MM.1S (cell line): ENCODE data around the gene GID4.

Experiments
- CTCF ChIP-seq: fragments of 300-600 bp; sonication (generic); IDR thresholded peaks from 2 replicates; pipeline ENCODE4 v1.5.1; 2016; ENCODE audit warnings: antibody characterized with exemption, low read length, mixed read lengths
- EZH2 ChIP-seq: fragments of 300-600 bp; sonication (generic); optimal IDR thresholded peaks from 2 replicates; pipeline ENCODE3; 2017; ENCODE audit warnings: low read depth, mild to moderate bottlenecking, antibody characterized with exemption, low read length, mixed read lengths
- EZH2phosphoT487 ChIP-seq: fragments of 300-600 bp; sonication (generic); IDR thresholded peaks from 2 replicates; pipeline ENCODE4 v1.6.1; 2018; ENCODE audit warnings: antibody characterized with exemption, low read length

- peak; percentile 24 for TF ChIP-seq CTCF
- no peak for TF ChIP-seq EZH2phosphoT487
- no peak for TF ChIP-seq EZH2
Observed at GRCh38 chr17:18043491-18043890, 4.3 kb downstream of the GID4 start.
